Kidney (tissue), 14 donors: ENCODE measurements around the gene ACOXL. TPM values are rescaled to one million over a fixed set of nuclear protein-coding genes. Genes with fewer than 3 reads are reported as not detected.

Source experiments
- DNase-seq, 5 donors: peaks; one replicate each; pipeline ENCODE4 v3.0.0-alpha.2; 2013 to 2020
- FAIRE-seq: peaks from 2 replicates; lab custom pipeline; 2012; peaks lifted over from hg19 to GRCh38; lab: Jason Lieb, UNC
- H3K27ac ChIP-seq, 2 donors: one replicate each; pipeline ENCODE4 v1.7.0; 2013; ENCODE audit warnings: low read depth in 2 of 2, low read length in 2 of 2, inconsistent platforms in 1 of 2
- H3K27me3 ChIP-seq: one replicate; pipeline ENCODE4 v1.7.1; 2013; ENCODE audit warnings: low read length, inconsistent platforms; ENCODE audit not compliant: control insufficient read depth, insufficient read depth
- H3K36me3 ChIP-seq, 3 donors: one replicate each; pipeline versions ENCODE4 v1.7.0 to v1.7.1; 2013; ENCODE audit warnings: low read length in 3 of 3, control low read depth in 1 of 3, inconsistent platforms in 1 of 3; ENCODE audit not compliant: insufficient read depth in 3 of 3, control insufficient read depth in 2 of 3
- H3K4me1 ChIP-seq, 3 donors: one replicate each; pipeline versions ENCODE4 v1.7.0 to v1.7.1; 2013; ENCODE audit warnings: low read length in 3 of 3, inconsistent platforms in 1 of 3, low read depth in 1 of 3; ENCODE audit not compliant: control insufficient read depth in 2 of 3, insufficient read depth in 2 of 3
- H3K4me3 ChIP-seq, 3 donors: one replicate each; pipeline versions ENCODE4 v1.7.0 to v1.8.1; 2013; ENCODE audit warnings: low read length in 3 of 3, control low read depth in 1 of 3, inconsistent platforms in 1 of 3
- H3K9ac ChIP-seq, 3 donors: one replicate each; pipeline versions ENCODE4 v1.7.0 to v1.7.1; 2013; ENCODE audit warnings: low read length in 3 of 3, control low read depth in 1 of 3, inconsistent platforms in 1 of 3
- H3K9me3 ChIP-seq, 3 donors: one replicate each; pipeline versions ENCODE4 v1.7.0 to v1.7.1; 2013; ENCODE audit warnings: low read length in 3 of 3, control low read depth in 1 of 3, inconsistent platforms in 1 of 3; ENCODE audit not compliant: control insufficient read depth in 2 of 3, insufficient read depth in 1 of 3
- CTCF ChIP-seq: IDR thresholded peaks from 3 replicates; pipeline ENCODE4 v1.5.1; 2012; ENCODE audit warnings: mild to moderate bottlenecking, moderate library complexity, borderline replicate concordance; ENCODE audit not compliant: insufficient read depth; ENCODE audit errors: extremely low read depth
- intact Hi-C: fragments of 100-400 bp; cut with DNase I; formaldehyde crosslinking; loops from one replicate; pipeline ENCODE4 v1.11.1; 2022
- polyA plus RNA-seq: library from polyadenylated mRNA; stranded (reverse); fragments of 350-450 nt; fragmentation: Illumina TruSeq; extraction: RNeasy Lipid Tissue Mini Kit (QIAGEN cat#74804); gene quantifications from one replicate; pipeline ENCODE4 v1.2.3, GENCODE V29; 2014; ENCODE audit warnings: low read depth, low replicate concordance; ENCODE audit not compliant: insufficient read depth
- total RNA-seq: library from RNA; stranded (reverse); fragmentation: NEBNext Ultra II Directional; extraction: Animal tissue kit (Norgen Biotek cat#: 25700); gene quantifications from one replicate; pipeline ENCODE4 v1.2.1, GENCODE V29; 2021
- donor health status: control.
- donor health status: control.
- donor health status: control.
- donor health status: control.
- donor health status: control.
- donor health status: DM: yes; HTN: yes; CAD: no.
- donor health status: Normal renal cell carcinoma (clear cell type).

ACOXL gene
- total and polyA plus RNA-seq, 2 donors from 2014 or later, result 2.0 TPM; not detected in 1

DNA sequence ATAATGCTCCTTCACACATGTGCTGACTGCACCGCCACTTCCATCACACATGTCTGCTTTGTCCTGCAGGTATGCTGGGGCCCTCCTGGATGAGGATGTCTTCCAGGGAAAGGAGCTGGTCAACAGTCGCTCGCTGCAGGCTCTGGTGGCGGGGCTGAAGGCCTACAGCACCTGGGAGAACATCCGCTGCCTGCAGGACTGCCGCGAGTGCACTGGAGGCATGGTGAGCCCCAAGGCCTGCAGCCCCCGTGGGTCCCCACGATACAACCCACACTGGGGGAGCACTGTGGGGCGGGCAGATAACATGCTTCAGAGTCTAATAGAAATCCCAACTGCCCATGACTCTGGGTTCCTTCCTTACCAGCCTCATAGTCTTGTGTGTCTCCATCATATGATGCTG, 201.0 kb downstream of the ACOXL start:
- no peak overlapping the region for H3K4me3 ChIP-seq
- FAIRE-seq (no peak), DNase-seq (no peak)
- no peaks in the 10 kb centered on the region for H3K9me3 ChIP-seq
- H3K4me1 ChIP-seq, result no peaks in the 10 kb centered on the region
- no peak overlapping the region for H3K27ac ChIP-seq
- H3K36me3 ChIP-seq, result no peaks in the 10 kb centered on the region
- TF ChIP-seq CTCF, result no peak
- intact Hi-C loops, result no loop called here
- H3K9ac ChIP-seq, result no peak overlapping the region
- no peaks in the 10 kb centered on the region for H3K27me3 ChIP-seq

DNA sequence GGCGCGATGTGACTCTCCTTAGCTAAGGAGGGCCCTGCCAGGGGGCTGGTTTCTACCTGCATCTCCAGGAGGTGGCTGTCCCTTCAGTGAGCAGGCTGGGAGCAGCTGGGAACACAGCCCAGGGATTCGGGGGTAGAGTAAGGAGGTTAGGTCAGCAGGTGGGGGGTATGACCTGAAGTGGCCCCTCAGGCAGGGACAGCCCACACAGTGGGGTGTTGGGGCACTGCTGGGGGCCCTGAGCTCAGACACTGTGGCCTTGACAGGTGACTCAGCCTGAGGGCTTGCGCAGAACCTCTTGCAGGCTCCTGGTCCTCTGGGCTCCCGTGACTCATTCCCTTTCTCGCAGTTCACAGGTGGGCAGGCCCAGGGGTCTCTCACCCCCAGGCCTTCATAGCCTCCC, 202.6 kb downstream of the ACOXL start:
- no peaks in the 10 kb centered on the region for H3K36me3 ChIP-seq
- no peaks in the 10 kb centered on the region for H3K4me1 ChIP-seq
- H3K9ac ChIP-seq, result no peak overlapping the region
- no peak for DNase-seq
- FAIRE-seq, result no peak
- H3K27me3 ChIP-seq, result no peaks in the 10 kb centered on the region
- intact Hi-C loops, result no loop called here
- no peaks in the 10 kb centered on the region for H3K9me3 ChIP-seq
- H3K27ac ChIP-seq, result no peak overlapping the region
- TF ChIP-seq CTCF, result no peak
- H3K4me3 ChIP-seq, result no peak overlapping the region

- no peaks in the 10 kb centered on the region for H3K9me3 ChIP-seq
- no peak overlapping the region for H3K4me3 ChIP-seq
- H3K27ac ChIP-seq, result no peak overlapping the region
- FAIRE-seq (no peak), DNase-seq (no peak)
- TF ChIP-seq CTCF, result no peak
- H3K36me3 ChIP-seq, result no peaks in the 10 kb centered on the region
- no peaks in the 10 kb centered on the region for H3K4me1 ChIP-seq
- H3K27me3 ChIP-seq, result no peaks in the 10 kb centered on the region
- intact Hi-C loops, result no loop called here
- H3K9ac ChIP-seq, result no peak overlapping the region
Measured at GRCh38 chr2:110940376-110940910, 208.1 kb downstream of the ACOXL start.

DNA sequence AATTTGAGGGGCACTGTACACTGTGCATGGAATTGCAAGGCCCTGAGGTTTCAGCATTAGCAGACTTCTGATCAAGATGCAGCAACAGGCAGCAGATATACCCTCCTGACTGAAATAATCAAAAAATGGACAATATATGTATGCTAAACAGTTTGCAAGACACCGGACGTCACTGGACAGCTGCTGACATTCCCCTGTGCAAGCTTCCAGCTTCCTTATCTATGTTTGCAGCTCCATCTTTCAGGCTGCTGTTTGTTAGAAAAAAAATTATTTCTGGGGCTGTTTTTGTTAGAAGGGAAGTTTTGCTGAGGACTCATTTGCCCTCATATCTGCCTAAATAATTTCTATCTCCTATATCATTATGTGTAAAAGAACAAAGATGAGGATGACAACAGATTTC, 208.9 kb downstream of the ACOXL start:
- Histone ChIP-seq H3K9me3 (no peaks in the 10 kb centered on the region), H3K27ac (no peak overlapping the region), H3K4me1 (no peaks in the 10 kb centered on the region), H3K27me3 (no peaks in the 10 kb centered on the region), H3K36me3 (no peaks in the 10 kb centered on the region), H3K4me3 (no peak overlapping the region), H3K9ac (no peak overlapping the region)
- TF ChIP-seq CTCF, result no peak
- DNase-seq, result no peak
- intact Hi-C loops, result no loop called here
- FAIRE-seq, result no peak
